Activated CD8-positive, alpha-beta memory T cell treated with anti-CD3 and anti-CD28 coated beads for 48 hours (primary cell): ENCODE measurements around the gene MEGF11.

ENCODE experiments used
- DNase-seq, 3 experiments: peaks; one replicate each; pipeline ENCODE4 v3.0.0-alpha.2; 2020; ENCODE audit warnings: low read depth in 2 of 3, low spot score in 2 of 3

The MEGF11 gene

DNA sequence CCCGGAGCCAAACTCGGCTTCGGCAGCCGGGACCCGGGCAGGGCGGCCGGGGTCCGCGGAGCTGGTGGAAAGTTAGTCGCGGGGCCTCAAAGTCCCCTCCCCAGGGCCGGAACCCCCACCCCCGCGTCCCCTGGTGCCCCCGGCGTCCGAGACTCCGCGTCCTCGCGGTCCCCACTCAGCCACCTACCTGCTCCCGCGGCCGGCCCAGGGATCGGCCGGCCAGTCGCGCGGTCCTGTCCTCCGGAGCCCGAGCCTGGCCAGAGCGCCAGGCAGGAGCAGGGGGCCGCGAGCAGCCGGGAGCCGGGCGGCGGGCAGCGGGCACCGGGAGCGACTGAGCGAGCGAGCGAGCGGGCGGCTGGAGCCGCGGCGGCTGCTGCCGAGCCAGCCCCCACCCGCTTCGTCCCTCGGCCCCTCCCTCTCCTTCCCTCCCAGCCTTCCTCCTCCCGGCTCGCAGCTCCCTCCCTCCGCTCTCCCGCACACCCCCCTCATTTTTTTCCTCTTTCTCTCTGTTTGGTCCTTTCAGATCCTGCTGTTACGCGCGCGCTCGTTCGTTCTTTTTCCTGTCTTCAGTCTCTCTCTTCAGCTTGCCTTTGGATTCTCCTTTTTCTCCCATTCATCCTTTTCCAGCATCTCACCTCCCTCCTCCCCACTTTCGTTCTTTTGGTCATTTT, at the start of gene MEGF11:
TSS of gene MEGF11 (minus strand) at position 333 of the 671 bp plus-strand sequence. CDS start 125,347 bp downstream, outside the sequence.
- no peak for DNase-seq

DNA sequence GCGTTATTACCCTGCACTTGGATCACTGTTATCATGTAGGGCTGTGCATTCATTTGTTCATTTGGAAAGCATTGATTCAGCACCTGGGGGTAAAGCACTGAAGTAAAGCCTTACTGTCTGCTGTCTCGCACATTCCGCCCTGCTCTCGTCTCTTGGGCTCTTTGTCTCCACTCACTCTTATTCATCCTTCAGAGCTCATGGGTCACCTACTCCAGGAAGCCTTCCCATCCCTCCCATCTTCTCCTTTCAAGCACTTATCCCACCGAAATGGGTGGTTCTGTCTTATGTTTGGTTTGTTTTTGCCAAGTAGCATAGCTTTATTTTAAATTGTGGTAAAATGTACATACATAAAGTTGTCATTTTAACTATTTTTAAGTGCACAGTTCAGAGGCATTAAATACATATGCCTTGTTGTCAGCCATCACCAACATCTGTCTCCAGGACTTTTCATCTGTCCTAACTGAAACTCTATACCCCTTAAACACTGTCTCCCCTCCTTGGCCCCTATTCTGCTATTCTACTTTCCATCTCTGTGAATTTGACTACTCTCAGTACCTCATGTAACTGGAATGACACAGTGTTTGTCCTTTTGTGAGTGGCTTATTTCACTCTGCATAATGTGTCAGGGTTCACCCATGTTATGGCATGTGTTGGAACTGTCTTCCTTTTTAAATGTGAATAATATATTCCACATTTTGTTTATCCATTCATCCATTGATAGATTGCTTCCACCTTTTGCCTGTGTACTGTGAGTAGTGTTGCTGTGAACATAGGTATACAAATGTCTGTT, 49.1 kb upstream of the MEGF11 start:
- DNase-seq, result no peak

DNA sequence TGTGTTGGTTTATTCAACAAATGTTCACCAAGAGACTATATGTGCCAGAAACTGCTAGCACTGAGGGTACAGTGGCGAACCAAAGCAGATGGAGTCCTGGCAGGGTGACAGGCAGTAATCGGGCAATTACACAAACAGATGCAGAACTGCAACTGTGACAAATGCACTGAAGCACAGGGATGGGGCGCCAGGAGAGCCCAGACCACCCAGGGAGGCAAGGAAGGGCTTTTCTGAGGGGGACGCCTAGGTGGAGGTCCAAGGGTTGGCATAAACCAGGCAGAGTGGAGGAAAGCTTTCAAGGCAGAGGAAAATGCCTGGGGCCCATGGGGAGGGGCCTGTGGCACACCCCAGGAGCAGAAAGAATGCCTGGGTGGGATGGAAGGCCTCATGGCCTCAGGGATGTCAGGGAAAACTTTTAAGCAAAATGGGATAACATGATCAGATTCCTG, 45.3 kb upstream of the MEGF11 start:
- no peak for DNase-seq

DNA sequence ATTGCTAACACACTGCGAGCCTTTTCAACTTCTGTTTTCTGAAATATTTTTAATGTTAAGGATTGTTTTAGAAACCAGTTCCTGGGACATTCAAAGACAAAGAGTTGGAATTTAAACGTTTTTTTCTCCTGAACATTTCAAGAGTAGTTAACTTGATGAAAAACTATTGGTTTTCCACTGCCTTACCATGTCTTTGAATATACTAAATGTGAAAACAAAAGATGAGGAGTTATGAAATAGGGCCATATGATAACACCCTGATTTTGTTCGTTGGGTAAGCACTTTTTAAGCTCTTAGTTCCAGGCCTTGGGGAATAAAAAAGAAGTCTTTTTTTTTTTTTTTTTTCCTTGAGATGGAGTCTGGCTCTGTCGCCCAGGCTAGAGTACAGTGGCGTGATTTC, 42.6 kb upstream of the MEGF11 start:
- DNase-seq, result no peak

DNA sequence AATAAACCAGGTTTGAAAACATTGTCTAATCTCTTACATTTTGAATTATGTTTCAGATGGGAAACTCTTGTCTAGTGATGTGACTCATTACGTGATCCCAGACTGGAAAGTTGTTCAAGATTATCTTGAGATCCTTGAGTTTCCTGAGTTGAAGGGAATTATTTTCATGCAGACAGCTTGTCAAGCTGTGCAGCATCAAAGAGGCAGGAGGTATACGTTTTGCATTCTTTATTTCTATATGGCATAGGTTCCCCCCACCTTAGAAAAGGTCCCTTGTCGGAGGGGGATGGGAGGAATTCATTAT, 41.3 kb upstream of the MEGF11 start:
- no peak for DNase-seq

DNA sequence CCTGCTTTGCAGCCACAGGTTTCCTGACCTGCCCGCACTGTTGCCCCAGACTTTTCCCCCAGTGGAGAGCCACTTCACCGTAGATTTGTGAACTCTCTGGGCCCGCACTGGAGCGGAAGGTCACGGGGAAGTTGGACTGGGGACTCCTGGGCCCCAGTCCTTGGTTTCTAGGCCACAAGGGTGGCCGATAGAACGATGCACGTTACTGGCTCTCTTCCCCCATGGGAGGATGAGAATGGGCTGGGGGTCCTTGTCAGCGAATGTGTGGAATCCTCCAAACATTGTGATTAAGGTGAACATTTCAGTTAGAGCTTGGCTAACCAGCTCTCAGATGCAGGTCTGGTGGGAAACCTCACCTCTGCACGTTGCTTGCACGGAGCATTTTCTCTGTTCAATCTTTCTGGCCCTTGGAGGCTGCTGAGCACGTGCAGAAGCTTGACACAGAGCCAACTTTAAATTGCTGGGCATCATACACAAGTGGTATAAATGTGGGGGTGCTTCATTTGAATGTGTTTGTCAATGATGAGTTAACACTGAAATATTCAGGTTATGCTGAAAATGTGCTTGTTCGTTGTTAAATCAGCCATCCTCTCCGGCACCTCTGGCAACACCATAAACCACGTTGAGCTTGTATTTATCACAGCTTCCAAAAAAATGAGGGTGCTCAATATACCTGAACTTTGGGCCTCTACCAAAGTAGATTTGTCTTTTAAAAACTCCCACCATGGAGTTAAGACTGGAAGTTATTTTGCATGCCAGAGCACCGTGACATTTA, 40.8 kb upstream of the MEGF11 start:
- DNase-seq, result peak in 2 of 3 experiments; percentile 4 to 49

DNA sequence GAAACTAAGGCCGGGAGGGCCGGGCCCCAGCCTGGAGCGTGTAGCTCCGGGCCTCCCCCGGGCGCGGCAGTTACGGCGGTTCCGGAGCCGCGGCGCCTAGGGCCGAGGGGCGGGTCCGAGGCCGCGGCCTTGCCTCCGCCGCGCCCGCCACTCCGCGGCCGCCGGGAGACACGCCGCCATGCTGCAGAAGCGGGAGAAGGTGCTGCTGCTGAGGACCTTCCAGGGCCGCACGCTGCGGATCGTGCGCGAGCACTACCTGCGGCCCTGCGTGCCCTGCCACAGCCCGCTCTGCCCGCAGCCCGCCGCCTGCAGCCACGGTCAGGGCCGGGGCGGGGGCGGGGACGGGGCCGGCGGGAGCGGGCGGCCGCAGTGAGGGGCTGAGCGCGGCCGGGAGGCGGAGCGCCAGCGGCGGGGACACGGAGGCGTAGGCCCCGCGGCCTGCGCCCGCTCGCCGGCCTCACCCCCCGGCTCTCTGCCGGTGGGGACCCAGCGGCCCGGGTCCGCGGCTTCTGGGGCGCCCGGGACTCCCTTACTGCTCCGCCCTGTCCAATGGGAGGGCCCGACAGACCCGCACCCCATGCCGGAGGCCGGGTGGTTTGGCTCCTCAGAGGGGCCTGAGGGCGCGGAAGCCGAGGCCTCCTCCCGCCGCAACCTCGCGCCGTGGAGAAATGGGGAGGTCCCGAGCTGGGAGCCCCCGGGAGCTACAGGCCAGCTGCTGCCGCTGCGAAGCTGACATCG, 40.0 kb upstream of the MEGF11 start, which contains the start of gene DIS3L:
TSS of gene DIS3L (plus strand) at position 150 of the 738 bp plus-strand sequence. CDS start at position 179, 29 bp downstream.
- DNase-seq, result peak; percentile 34 to 50 (median 46)

DNA sequence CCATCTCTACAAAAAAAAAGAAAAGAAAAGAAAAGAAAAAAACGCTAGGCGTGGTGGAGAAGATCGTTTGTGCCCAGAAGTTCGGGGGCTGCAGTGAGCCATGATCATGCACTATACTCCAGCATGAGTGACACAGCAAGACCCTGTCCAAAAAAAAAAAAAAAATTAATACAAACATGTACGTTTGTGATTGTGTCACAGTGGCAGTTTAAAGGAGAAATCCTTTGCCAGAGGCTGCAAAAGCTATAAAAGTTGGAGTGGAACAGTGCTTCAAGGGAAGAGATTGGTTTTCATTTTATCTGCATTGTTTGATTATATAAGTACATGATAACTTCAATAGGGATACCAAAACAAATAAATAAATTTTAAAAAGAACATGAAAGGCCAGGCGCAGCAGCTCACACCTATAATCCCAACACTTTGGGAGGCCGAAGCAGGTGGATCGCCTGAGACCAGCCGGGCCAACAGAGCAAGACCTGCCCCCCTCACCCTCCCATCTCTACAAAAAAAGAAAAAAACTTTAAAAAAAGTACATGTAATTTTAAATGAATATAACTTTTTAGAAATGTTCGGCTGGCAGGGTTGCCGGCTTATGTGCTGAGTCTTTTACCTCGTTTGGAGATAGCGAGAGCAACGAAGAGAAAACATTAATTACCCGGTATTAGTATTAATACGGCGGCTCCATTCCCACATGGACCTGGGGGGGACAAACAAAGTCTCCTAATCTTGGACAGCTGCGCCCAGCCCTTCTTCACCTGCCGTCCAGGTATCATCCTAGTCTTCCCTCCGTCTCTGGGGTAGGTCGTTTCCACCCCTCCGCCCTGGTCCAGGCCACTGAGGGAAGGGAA, 39.2 kb upstream of the MEGF11 start:
- DNase-seq, result no peak

DNA sequence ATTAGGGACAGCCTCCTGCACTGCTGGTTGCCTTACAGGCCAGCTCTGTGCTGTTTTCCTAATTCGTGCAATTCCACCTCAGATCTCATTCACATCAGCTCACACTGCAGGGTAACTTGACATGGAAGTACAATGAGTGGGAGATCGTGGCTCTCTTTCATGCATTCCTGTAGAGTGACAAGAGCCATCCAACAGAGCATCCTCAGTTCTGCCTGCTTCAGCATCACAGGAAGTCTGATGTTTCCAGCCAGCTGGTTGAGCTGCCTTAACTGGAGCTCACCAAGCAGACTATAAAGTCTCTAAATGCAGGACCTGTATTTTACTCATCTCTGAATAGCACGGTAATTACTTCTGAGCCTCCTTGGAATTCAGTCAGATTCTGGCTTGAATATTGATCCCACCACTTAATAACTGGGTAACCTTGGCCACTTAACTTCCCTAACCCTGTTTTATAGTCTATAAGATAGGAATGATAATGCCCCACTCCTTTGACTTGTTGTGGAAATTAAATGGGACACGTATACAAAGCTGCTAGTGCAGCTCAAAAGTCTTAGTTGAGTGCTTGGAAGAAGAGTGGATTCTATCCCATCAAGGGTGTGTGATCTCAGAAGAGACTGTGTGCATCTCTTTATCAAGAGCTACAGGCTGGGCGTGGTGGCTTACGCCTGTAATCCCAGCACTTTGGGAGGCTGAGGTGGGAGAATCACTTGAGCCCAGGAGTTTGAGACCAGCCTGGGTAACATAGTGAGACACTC, 38.4 kb upstream of the MEGF11 start:
- no peak for DNase-seq

DNA sequence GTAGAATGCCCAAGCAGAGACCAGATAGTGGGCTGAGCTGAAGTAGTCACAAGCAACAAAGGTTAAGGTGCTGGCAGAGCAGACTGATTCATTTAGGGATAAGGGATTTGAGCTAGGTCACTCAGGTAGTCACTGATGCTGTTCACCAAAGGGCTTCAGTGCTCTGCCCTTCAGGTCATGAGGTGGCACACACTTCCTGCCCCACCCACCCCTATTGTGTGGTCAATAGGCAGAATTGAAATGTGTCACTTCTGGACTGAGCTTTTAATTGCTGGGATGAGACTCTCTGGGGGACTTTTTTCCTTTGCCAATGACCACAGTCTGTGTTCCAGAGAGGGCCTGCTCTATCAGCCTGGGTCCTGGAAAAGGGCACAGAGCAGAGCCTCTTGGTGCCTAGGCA, 37.0 kb upstream of the MEGF11 start:
- no peak for DNase-seq

DNA sequence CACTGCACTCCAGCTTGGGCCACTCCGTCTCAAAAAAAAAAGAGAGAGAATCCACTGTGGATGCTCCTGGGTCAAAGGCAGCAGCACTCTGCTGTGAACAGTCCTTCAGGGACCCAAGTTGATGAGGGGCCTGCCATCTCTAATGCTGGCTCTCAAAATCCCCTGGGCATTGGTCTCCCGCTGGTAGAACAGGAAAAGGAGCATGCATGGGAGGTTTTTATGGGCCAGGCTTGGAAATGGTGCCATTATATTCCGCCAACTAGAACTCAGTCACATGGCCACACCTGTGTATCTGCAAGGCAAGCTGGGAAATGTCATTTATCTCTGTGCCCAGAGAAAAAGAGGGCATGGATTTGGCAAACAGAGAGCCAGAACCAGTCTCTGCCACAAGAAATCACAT, 36.5 kb upstream of the MEGF11 start:
- DNase-seq, result no peak

DNA sequence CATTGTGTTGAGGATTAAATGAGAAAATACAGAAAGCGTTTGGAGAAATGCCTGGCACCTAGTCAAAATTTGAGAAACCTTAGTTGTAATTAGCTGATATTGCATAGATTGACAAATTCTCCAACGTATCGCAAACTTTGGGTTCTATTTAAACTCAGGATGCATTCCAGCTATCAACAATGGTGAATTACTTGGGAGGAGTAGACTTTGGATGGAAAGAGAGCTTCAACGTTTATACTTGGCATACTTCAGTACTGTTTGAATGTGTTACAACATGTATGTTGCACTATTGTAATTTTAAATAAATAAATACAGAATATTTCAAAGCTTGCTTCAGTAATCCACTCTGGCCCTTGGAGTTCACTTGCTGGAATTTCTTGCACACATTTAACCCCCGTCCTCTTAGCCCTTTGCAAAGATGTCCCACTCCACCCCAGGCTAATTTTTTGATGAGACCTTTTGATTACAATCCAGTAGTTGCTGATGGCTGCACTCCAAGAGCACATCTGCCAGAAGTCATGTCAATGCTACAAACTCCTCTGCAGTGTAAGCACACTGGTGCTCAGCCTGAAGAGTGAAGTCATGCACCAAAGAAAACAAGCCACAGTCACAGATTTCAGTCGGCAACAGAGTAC, 35.1 kb upstream of the MEGF11 start:
- no peak for DNase-seq

DNA sequence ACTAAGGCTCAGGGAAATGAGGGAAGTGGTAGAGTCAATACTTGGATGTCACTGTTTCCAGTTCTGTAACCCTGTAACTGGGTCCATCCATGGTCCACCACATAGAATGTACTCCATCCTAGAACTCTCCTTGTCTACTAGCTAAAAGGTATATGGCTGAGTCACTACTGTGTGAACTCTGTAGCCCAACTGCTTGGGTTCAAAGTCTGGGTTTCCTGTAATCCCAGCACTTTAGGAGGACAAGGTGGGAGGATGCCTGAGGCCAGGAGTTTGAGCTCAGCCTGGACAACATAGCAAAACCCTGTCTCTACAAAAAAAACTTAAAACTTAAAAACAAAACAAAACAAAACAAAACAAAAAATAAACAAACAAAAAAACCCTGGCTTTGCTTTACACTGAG, 34.5 kb upstream of the MEGF11 start:
- DNase-seq, result no peak

DNA sequence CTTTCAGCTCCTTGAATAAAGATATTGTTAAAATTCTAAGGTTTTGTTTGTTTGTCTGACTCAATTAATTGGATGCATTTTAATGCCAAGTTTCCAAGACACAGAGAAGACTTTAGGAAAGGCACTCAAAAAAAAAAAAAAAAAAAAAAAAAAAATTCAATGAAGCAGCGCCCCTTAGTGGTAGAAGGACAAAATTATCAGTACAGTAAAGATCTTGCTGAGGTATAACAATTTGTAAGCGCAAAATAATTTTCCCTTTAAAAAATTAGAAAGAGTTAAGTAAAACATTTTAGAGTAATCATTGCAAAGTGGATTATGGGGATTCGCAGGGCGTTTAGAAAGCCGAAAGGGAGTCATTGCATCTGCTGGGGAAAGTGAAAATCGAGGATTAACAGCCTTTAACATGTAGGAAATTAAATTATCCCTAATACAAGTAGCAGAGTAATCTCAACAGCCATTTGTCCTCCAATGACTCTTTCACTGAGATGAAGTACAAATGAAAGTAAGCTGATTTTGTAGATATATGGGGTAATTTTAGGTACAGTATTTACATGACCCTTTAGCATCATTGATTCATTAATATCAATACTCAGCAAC, 34.0 kb upstream of the MEGF11 start:
- no peak for DNase-seq

DNA sequence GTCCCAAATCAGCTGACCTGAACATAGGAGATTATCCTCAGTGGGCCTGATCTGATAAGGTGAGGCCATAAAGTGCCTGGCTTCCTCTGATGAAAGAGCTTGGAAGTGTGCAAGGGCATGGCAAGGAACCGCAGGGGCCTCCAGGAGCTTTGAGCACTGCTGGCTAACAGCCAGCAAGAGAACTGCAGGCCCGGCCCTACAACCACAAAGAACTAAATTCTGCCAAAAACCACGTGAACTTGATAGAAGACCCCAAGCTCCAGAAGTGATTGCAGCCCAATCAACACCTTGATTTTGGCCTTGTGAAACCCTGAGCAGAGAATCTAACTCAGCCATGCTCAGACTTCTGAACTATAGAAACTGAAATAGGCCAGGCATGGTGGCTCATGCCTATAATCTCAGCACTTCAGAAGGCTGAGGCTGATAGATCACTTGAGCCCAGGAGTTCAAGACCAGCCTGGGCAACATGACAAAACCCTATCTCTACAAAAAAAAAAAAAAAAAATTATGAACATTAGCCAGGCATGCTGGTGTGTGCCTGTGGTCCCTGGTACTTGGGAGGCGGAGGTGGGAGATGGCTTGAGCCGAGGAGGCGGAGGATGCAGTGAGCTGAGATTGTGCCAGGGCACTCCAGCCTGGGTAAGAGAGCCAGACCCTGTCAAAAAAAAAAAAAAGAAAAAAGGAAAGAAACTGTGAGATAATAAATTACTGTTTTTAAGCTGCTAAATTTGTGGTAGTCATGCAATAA, 32.2 kb upstream of the MEGF11 start:
- no peak for DNase-seq

DNA sequence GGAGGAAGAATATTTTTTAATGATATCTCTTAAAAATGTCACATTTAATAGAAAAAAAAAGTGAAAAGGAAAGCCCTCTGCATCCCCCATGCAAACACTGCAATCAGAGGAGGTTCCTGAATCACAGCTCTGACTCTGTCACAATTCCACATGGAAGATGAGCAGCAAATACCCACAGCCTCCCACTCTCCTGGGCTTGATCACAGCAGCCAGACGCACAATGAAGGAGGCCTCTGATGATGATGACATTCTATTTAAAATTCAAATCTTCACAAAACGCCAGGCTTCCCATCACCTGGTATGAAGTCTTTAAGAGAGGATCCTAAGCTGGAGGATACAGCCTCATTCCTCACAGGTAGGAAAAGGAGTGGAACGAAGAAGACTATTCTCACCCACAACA, 30.7 kb upstream of the MEGF11 start:
- DNase-seq, result no peak

DNA sequence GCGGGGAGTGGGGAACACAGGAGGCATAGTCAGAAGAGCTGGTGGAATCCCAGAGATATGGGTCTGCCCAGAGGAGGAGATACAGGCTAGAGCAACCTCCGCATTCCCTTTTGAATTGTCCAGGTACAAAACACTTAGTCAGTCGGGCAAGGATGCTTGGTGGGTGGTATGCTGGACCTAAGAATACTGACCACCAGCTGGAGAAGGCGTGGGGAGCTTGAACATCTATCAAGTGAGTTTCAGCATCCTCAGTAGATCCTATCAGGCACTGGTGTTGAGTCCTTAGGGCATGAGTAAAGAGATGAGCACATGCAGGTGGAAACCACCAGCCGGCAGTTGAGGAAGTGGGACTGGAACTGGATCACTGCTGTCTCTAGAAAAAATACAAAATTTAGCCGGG, 25.1 kb upstream of the MEGF11 start:
- no peak for DNase-seq

DNA sequence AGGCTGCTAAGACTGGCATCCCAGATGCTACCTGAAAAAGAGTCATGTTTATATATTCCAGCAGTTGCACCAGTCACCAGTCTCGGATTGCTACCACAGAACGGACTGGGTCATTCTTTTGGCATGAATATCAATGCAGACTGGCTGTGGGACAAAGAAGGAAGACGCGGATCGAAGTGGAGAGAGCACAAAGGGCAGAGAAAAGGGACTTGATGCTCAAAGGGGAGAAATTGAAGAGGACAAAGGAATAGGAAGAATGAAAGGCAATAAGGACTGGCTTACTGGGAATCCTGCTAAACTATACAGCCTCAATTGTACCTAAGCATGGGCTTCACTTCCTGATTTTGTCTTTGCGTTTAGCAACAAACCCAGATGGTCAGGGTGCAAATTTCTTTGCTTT, 24.5 kb upstream of the MEGF11 start:
- no peak for DNase-seq
